Measurements from ENCODE around the gene ANAPC16. TPM values are rescaled to one million over a fixed set of nuclear protein-coding genes. Genes with fewer than 3 reads are reported as not detected.

ANAPC16 gene
- polyA plus RNA-seq, 1 donor from 2014 or later, result 209 TPM

DNA sequence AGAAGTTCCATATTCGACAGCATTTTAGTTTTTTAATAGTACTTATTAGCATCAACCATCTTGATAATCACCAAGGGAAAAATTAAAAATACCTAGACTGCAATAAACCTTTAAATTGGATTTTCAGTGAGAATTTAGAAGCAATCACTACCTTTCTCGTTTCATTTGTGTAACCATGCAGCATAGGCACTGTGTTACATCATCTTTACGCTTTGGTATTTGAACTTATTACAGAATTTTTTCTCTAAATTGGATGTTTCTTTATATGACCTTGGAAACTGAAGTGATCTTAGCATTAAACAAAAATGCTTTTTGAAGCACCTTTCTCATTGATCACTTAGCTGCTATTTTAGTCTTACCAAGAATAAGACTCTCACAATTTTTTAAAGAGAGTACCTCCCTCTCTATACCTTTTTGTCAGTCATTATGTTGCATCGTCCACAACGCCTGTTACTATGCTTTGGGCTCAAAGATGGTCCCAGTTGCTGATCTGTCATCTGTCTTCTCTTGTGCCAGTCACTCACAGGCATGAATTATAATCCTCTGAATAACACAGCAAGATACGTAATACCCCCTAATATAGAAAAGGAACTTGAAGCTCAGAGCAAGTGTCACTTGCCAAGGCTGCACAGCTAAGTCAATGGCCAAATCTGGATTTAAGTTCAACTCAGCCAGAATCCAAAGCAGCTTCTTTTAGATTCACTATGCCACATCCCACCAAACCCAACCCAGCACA lies 19.9 kb downstream of the ANAPC16 start:
- Histone ChIP-seq H3K4me2 (ENCODE audit: low read length) (no peak overlapping the region), H3K4me3 (ENCODE audit: low read length) (no peak overlapping the region), H3K36me3 (ENCODE audit: insufficient read depth, low read length) (peaks cover 12% of the 10 kb centered on the region), H3K9ac (ENCODE audit: low read length) (no peak overlapping the region), H2AFZ (ENCODE audit: low read depth, low read length) (no peak overlapping the region), H3K9me3 (ENCODE audit: low read length) (no peaks in the 10 kb centered on the region), H4K20me1 (ENCODE audit: insufficient read depth) (no peaks in the 10 kb centered on the region), H3K79me2 (replicated peaks; ENCODE audit: insufficient read depth, low read length) (no peaks in the 10 kb centered on the region), H3K27me3 (ENCODE audit: insufficient read depth, low read depth, low read length) (no peaks in the 10 kb centered on the region), H3F3A (ENCODE audit: insufficient read depth, low read length, poor library complexity, severe bottlenecking) (no peaks in the 10 kb centered on the region), H3K9me2 (ENCODE audit: insufficient read depth, low read length) (no peaks in the 10 kb centered on the region), H3K27ac (ENCODE audit: low read length) (no peak overlapping the region)
- TF ChIP-seq EP300 (conservative IDR thresholded peaks at IDR 0.05; ENCODE audit: poor library complexity, severe bottlenecking) (no peak), EZH2 (IDR thresholded peaks at IDR 0.05; ENCODE audit: borderline replicate concordance, insufficient read depth, low read length, poor library complexity, severe bottlenecking) (no peak), POLR2AphosphoS5 (IDR thresholded peaks at IDR 0.05) (no peak), TAF1 (IDR thresholded peaks at IDR 0.05; ENCODE audit: low read depth) (no peak), MXI1 (conservative IDR thresholded peaks at IDR 0.05; ENCODE audit: poor library complexity, severe bottlenecking) (no peak), RAD21 (conservative IDR thresholded peaks at IDR 0.05) (no peak), SMC3 (conservative IDR thresholded peaks at IDR 0.05; ENCODE audit: poor library complexity) (no peak)
- TF ChIP-seq, protein P1, sequence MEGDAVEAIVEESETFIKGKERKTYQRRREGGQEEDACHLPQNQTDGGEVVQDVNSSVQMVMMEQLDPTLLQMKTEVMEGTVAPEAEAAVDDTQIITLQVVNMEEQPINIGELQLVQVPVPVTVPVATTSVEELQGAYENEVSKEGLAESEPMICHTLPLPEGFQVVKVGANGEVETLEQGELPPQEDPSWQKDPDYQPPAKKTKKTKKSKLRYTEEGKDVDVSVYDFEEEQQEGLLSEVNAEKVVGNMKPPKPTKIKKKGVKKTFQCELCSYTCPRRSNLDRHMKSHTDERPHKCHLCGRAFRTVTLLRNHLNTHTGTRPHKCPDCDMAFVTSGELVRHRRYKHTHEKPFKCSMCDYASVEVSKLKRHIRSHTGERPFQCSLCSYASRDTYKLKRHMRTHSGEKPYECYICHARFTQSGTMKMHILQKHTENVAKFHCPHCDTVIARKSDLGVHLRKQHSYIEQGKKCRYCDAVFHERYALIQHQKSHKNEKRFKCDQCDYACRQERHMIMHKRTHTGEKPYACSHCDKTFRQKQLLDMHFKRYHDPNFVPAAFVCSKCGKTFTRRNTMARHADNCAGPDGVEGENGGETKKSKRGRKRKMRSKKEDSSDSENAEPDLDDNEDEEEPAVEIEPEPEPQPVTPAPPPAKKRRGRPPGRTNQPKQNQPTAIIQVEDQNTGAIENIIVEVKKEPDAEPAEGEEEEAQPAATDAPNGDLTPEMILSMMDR (IDR thresholded peaks at IDR 0.05; ENCODE audit: poor library complexity, severe bottlenecking), result no peak
- TF ChIP-seq, protein P2, sequence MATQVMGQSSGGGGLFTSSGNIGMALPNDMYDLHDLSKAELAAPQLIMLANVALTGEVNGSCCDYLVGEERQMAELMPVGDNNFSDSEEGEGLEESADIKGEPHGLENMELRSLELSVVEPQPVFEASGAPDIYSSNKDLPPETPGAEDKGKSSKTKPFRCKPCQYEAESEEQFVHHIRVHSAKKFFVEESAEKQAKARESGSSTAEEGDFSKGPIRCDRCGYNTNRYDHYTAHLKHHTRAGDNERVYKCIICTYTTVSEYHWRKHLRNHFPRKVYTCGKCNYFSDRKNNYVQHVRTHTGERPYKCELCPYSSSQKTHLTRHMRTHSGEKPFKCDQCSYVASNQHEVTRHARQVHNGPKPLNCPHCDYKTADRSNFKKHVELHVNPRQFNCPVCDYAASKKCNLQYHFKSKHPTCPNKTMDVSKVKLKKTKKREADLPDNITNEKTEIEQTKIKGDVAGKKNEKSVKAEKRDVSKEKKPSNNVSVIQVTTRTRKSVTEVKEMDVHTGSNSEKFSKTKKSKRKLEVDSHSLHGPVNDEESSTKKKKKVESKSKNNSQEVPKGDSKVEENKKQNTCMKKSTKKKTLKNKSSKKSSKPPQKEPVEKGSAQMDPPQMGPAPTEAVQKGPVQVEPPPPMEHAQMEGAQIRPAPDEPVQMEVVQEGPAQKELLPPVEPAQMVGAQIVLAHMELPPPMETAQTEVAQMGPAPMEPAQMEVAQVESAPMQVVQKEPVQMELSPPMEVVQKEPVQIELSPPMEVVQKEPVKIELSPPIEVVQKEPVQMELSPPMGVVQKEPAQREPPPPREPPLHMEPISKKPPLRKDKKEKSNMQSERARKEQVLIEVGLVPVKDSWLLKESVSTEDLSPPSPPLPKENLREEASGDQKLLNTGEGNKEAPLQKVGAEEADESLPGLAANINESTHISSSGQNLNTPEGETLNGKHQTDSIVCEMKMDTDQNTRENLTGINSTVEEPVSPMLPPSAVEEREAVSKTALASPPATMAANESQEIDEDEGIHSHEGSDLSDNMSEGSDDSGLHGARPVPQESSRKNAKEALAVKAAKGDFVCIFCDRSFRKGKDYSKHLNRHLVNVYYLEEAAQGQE (IDR thresholded peaks at IDR 0.05; ENCODE audit: borderline replicate concordance), result no peak

DNA sequence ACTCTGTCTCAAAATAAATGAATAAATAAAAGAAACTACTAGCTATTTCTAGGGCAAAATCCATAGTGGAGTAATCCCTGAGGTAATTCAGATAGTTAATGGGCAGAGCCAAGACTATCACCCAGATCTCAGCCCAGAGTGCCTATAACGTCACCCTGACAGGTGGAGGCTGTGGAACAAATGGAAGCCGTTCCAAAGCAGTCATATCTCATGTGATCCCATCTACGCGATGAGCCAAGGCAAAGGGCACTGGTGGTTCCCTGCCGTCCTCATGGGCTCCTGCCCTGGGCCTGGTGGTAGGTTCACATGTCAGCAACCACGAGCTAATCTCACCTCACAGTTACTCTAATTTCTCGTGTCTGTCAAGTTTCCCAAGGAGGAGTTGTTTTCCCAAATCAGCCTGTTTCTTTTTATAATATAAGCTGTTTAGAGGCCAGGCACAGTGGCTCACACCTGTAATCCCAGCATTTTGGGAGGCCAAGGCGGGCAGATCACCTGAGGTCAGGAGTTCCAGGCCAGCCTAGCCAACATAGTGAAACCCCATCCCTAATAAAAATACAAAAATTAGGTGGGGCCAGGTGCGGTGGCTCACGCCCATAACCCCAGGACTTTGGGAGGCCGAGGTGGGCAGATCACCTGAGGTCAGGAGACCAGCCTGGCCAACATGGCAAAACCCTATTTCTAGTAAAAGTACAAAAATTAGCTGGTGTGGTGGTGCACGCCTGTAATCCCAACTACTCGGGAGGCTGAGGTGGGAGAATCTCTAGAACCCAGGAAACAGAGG lies 22.8 kb downstream of the ANAPC16 start:
- Histone ChIP-seq H3K27ac (ENCODE audit: low read length) (no peak overlapping the region), H3K27me3 (ENCODE audit: insufficient read depth, low read depth, low read length) (no peaks in the 10 kb centered on the region), H3K9me3 (ENCODE audit: low read length) (no peaks in the 10 kb centered on the region), H3K36me3 (ENCODE audit: insufficient read depth, low read length) (peaks cover 6% of the 10 kb centered on the region), H3K9me2 (ENCODE audit: insufficient read depth, low read length) (no peaks in the 10 kb centered on the region), H2AFZ (ENCODE audit: low read depth, low read length) (no peak overlapping the region), H3K4me3 (ENCODE audit: low read length) (no peak overlapping the region), H3K79me2 (replicated peaks; ENCODE audit: insufficient read depth, low read length) (no peaks in the 10 kb centered on the region), H3K9ac (ENCODE audit: low read length) (no peak overlapping the region), H3K4me2 (ENCODE audit: low read length) (no peak overlapping the region), H4K20me1 (ENCODE audit: insufficient read depth) (no peaks in the 10 kb centered on the region), H3F3A (ENCODE audit: insufficient read depth, low read length, poor library complexity, severe bottlenecking) (no peaks in the 10 kb centered on the region)
- no peak for TF ChIP-seq EZH2 (IDR thresholded peaks at IDR 0.05; ENCODE audit: borderline replicate concordance, insufficient read depth, low read length, poor library complexity, severe bottlenecking)
- TF ChIP-seq, protein P1 (IDR thresholded peaks at IDR 0.05; ENCODE audit: poor library complexity, severe bottlenecking), result no peak
- no peak for TF ChIP-seq MXI1 (conservative IDR thresholded peaks at IDR 0.05; ENCODE audit: poor library complexity, severe bottlenecking)
- no peak for TF ChIP-seq POLR2AphosphoS5 (IDR thresholded peaks at IDR 0.05)
- no peak for TF ChIP-seq EP300 (conservative IDR thresholded peaks at IDR 0.05; ENCODE audit: poor library complexity, severe bottlenecking)
- TF ChIP-seq RAD21 (conservative IDR thresholded peaks at IDR 0.05), result no peak
- TF ChIP-seq TAF1 (IDR thresholded peaks at IDR 0.05; ENCODE audit: low read depth), result no peak
- TF ChIP-seq SMC3 (conservative IDR thresholded peaks at IDR 0.05; ENCODE audit: poor library complexity), result no peak
- TF ChIP-seq, protein P2 (IDR thresholded peaks at IDR 0.05; ENCODE audit: borderline replicate concordance), result no peak
